ENCODE results near the gene RELT. TPM values are rescaled to one million over a fixed set of nuclear protein-coding genes. Genes with fewer than 3 reads are reported as not detected.

Gene RELT
- total RNA-seq, 1 experiment from 2014 or later, result 10.2 TPM

DNA sequence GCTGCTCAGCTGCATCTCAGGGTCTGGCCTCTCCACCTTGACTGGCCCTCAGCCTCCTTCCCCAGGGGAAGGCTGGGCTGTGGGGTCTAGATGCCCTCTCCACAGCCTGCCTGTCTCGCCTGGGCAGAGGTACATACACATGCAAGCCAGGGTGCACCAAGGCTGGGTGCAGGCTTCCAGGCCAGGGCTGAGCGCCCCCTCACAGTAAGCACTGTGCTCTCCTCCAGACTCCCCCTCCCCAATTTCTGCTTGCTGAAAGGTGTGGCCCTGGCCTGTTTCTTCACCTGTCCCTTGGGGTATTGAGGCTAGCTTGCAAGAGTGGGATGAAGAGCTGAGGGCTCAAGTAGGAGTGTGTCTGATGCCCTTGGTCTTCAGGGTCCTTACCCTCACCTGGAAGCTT, 22.5 kb downstream of the RELT start:
- no peaks in the 10 kb centered on the region for H3K9me3 ChIP-seq (ENCODE audit: control insufficient read depth, low read depth, low read length)
- no peak overlapping the region for H3K4me2 ChIP-seq (ENCODE audit: insufficient read depth, insufficient read length, low read length)
- H3T11ph ChIP-seq (ENCODE audit: low read length), result no peak overlapping the region
- no peak overlapping the region for H3K18ac ChIP-seq (ENCODE audit: insufficient read length, low read depth, low read length)
- H3K27me3 ChIP-seq (ENCODE audit: insufficient read depth, low read length), result no peaks in the 10 kb centered on the region
- no peak overlapping the region for H4K91ac ChIP-seq (ENCODE audit: insufficient read length, low read depth, low read length)
- no peaks in the 10 kb centered on the region for H3K9me3 Mint-ChIP-seq
- H3K4me1 Mint-ChIP-seq, result peaks cover 17 to 25% of the 10 kb centered on the region in 2 experiments
- H3K36me3 Mint-ChIP-seq (ENCODE audit: insufficient read depth in 1 of 3, low read depth in 3 of 3), result peaks cover 0 to 3% (median 0%) of the 10 kb centered on the region in 3 experiments; a peak in 1 of 7 replicates
- no peak overlapping the region for H2BK5ac ChIP-seq (ENCODE audit: insufficient read length, low read length)
- H3K79me2 ChIP-seq (ENCODE audit: insufficient read depth, low read length), result no peaks in the 10 kb centered on the region
- no peak overlapping the region for H3K23ac ChIP-seq (ENCODE audit: insufficient read length, low read depth, low read length)
- TF ChIP-seq, protein P1, sequence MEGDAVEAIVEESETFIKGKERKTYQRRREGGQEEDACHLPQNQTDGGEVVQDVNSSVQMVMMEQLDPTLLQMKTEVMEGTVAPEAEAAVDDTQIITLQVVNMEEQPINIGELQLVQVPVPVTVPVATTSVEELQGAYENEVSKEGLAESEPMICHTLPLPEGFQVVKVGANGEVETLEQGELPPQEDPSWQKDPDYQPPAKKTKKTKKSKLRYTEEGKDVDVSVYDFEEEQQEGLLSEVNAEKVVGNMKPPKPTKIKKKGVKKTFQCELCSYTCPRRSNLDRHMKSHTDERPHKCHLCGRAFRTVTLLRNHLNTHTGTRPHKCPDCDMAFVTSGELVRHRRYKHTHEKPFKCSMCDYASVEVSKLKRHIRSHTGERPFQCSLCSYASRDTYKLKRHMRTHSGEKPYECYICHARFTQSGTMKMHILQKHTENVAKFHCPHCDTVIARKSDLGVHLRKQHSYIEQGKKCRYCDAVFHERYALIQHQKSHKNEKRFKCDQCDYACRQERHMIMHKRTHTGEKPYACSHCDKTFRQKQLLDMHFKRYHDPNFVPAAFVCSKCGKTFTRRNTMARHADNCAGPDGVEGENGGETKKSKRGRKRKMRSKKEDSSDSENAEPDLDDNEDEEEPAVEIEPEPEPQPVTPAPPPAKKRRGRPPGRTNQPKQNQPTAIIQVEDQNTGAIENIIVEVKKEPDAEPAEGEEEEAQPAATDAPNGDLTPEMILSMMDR (conservative IDR thresholded peaks at IDR 0.05), result no peak
- no peak overlapping the region for H2AFZ ChIP-seq (ENCODE audit: low read length)
- H3K4me3 Mint-ChIP-seq, result no peak overlapping the region
- H4K5ac ChIP-seq (ENCODE audit: insufficient read length, low read depth, low read length), result no peak overlapping the region
- no peak overlapping the region for H2AK5ac ChIP-seq (ENCODE audit: insufficient read length, low read length)
- H3K23me2 ChIP-seq (ENCODE audit: insufficient read length, low read depth, low read length, poor library complexity, severe bottlenecking), result no peaks in the 10 kb centered on the region
- no peak overlapping the region for H2BK20ac ChIP-seq (ENCODE audit: low read depth, low read length, poor library complexity, severe bottlenecking)
- peak overlapping the region in 1 of 3 experiments; percentile 70; a peak in 1 of 7 replicates for H3K27ac Mint-ChIP-seq
- peaks cover 2% of the 10 kb centered on the region for H3K27me3 Mint-ChIP-seq (ENCODE audit: low read depth)
- no peak overlapping the region for H3K56ac ChIP-seq (ENCODE audit: insufficient read length, low read depth, low read length)
- H3K9ac ChIP-seq (ENCODE audit: extremely low read depth, insufficient read length, low read length), result no peak overlapping the region
- no peak overlapping the region for H3K27ac ChIP-seq (ENCODE audit: insufficient read length, low read depth, low read length)
- no peak overlapping the region for H2BK12ac ChIP-seq (ENCODE audit: insufficient read length, low read depth, low read length)
- H2BK120ac ChIP-seq (ENCODE audit: low read depth, low read length, poor library complexity, severe bottlenecking), result no peak overlapping the region
- WGBS (ENCODE audit: extremely low coverage, insufficient read length, low lambda C conversion rate), result no CpG with 5 or more reads among the region's 2 CpGs
- H4K20me1 ChIP-seq (ENCODE audit: control insufficient read depth, insufficient read depth, insufficient read length), result no peaks in the 10 kb centered on the region
- H3K14ac ChIP-seq (ENCODE audit: insufficient read depth, low read length), result no peak overlapping the region; the same call in 1 of the 2 replicates
- DNase-seq, result no peak
- H4K8ac ChIP-seq (replicated peaks; ENCODE audit: insufficient read length, low read depth, low read length), result no peak overlapping the region
- no peaks in the 10 kb centered on the region for H3K4me1 ChIP-seq (ENCODE audit: insufficient read depth, low read length)
- H2BK15ac ChIP-seq (ENCODE audit: low read depth, low read length), result no peak overlapping the region
- H3K4ac ChIP-seq (ENCODE audit: low read depth, low read length), result no peak overlapping the region
- H3K79me1 ChIP-seq (ENCODE audit: insufficient read depth, low read depth, low read length, poor library complexity, severe bottlenecking), result no peaks in the 10 kb centered on the region

Measured in H9 (cell line).